HCT116 (cell line): ENCODE measurements around the gene PRDX1. TPM values are rescaled to one million over a fixed set of nuclear protein-coding genes. Genes with fewer than 3 reads are reported as not detected.
"Not testable (repeated sequence)": the region's sequence is repeated elsewhere in the genome, so short reads cannot be mapped to it uniquely, and the experiment has no call there.

Experiments
- ATAC-seq: fragments of 200-7000 bp; cut with Tn5 transposase; 2 replicates; pipeline ENCODE4 v1.9.1; 2020; ENCODE audit warnings: mild to moderate bottlenecking, moderate library complexity
- BruUV-seq: library from RNA; stranded (reverse); fragments of 400-500 nt; replicated peaks from 2 replicates; lab custom pipeline; 2021; lab: Mats Ljungman, UMichigan
- CTCF ChIA-PET: fragments of 300-600 bp; sonication (Branson Sonifier 250); formaldehyde crosslinking; loops from one replicate; lab custom pipeline; 2021; ENCODE audit warnings: antibody characterized with exemption; lab: Charles Lee
- POLR2A ChIA-PET: fragments of 300-600, 350-600 bp; sonication (Branson Sonifier 250); formaldehyde crosslinking; loops from one replicate; lab custom pipeline; 2021; ENCODE audit warnings: antibody characterized with exemption; lab: Charles Lee
- RAD21 ChIA-PET, 2 experiments: fragments of 300-600 bp; sonication (Branson Sonifier 250); formaldehyde crosslinking; loops; one replicate each; lab custom pipeline; 2023; ENCODE audit warnings: low total read pairs in 2 of 2; ENCODE audit not compliant: uncharacterized antibody in 2 of 2, unreplicated experiment in 2 of 2, low non-redundant PET in 1 of 2; lab: Charles Lee
- DNase-seq: peaks from one replicate; pipeline ENCODE4 v3.0.0-alpha.2; 2010; ENCODE audit warnings: low read depth, low spot score
- H2AFZ ChIP-seq: fragments of 200-600 bp; shearing (Covaris generic), sonication (generic); 2 replicates; pipeline ENCODE4 v1.6.1; 2017; ENCODE audit warnings: low read depth, mixed run types, mixed read lengths, antibody characterized with exemption, low read length; ENCODE audit not compliant: poor library complexity, severe bottlenecking
- H3K27ac ChIP-seq: 2 replicates; pipeline ENCODE4 v1.5.1; 2012; ENCODE audit warnings: low read depth, low read length
- H3K27me3 ChIP-seq: fragments of 200-600 bp; sonication (generic); 2 replicates; pipeline ENCODE4 v1.6.1; 2016; ENCODE audit warnings: mixed run types, low read length, mixed read lengths; ENCODE audit not compliant: insufficient read depth
- H3K36me3 ChIP-seq, 2 experiments: fragments of 200-500 bp in 1 of 2; fragments of 200-600 bp in 1 of 2; sonication (Bioruptor generic) in 1 of 2; sonication (generic) in 1 of 2; 2 replicates each; pipeline versions ENCODE4 v1.5.1 to v1.6.1; 2014 to 2016; ENCODE audit warnings: low read length in 2 of 2, inconsistent platforms in 1 of 2, mixed read lengths in 1 of 2, mixed run types in 1 of 2; ENCODE audit not compliant: insufficient read depth in 2 of 2, control insufficient read depth in 1 of 2
- H3K4me1 ChIP-seq, 2 experiments: fragments of 200-600 bp in 1 of 2; sonication (generic) in 1 of 2; 2 replicates each; pipeline versions ENCODE4 v1.5.1 to v1.6.1; 2012 to 2017; ENCODE audit warnings: low read length in 2 of 2, inconsistent platforms in 1 of 2, mild to moderate bottlenecking in 1 of 2, mixed read lengths in 1 of 2, mixed run types in 1 of 2, moderate library complexity in 1 of 2; ENCODE audit not compliant: insufficient read depth in 2 of 2, control insufficient read depth in 1 of 2
- H3K4me2 ChIP-seq: fragments of 200-600 bp; sonication (generic); 2 replicates; pipeline ENCODE4 v1.6.1; 2017; ENCODE audit warnings: mixed run types, low read length, mixed read lengths
- H3K4me3 ChIP-seq, 2 experiments: fragments of 200-600 bp in 1 of 2; sonication (generic) in 1 of 2; replicated peaks in 1 of 2; 2 replicates each; pipeline ENCODE4 v1.5.1; 2011 to 2016; ENCODE audit warnings: low read length in 2 of 2, control low read depth in 1 of 2, low read depth in 1 of 2, mild to moderate bottlenecking in 1 of 2, mixed read lengths in 1 of 2, mixed run types in 1 of 2
- H3K79me2 ChIP-seq: fragments of 200-600 bp; sonication (generic); 2 replicates; pipeline ENCODE4 v1.6.1; 2017; ENCODE audit warnings: mild to moderate bottlenecking, mixed run types, low read length, moderate library complexity, mixed read lengths; ENCODE audit not compliant: insufficient read depth
- H3K9ac ChIP-seq: fragments of 200-600 bp; sonication (generic); 2 replicates; pipeline ENCODE4 v1.6.1; 2016; ENCODE audit warnings: low read length, mixed read lengths
- H3K9me2 ChIP-seq: fragments of 200-600 bp; sonication (generic), shearing (Covaris generic); 2 replicates; pipeline ENCODE4 v1.6.1; 2017; ENCODE audit warnings: mixed run types, mild to moderate bottlenecking, moderate library complexity; ENCODE audit not compliant: insufficient read depth
- H3K9me3 ChIP-seq, 2 experiments: fragments of 200-500 bp in 1 of 2; fragments of 200-600 bp in 1 of 2; sonication (Bioruptor generic) in 1 of 2; sonication (generic) in 1 of 2; 2 replicates each; pipeline ENCODE4 v1.6.1; 2014 to 2017; ENCODE audit warnings: low read length in 2 of 2, mixed read lengths in 2 of 2, inconsistent platforms in 1 of 2, low read depth in 1 of 2, mild to moderate bottlenecking in 1 of 2, mixed run types in 1 of 2, moderate library complexity in 1 of 2; ENCODE audit not compliant: control insufficient read depth in 1 of 2, insufficient read depth in 1 of 2
- H4K20me1 ChIP-seq: fragments of 200-600 bp; sonication (generic), shearing (Covaris generic); 2 replicates; pipeline ENCODE4 v1.6.1; 2017; ENCODE audit warnings: mixed run types, mild to moderate bottlenecking, moderate library complexity; ENCODE audit not compliant: insufficient read depth
- CBX3 ChIP-seq: IDR thresholded peaks from 2 replicates; pipeline ENCODE4 v1.6.1; 2012; ENCODE audit warnings: low read depth
- EGR1 ChIP-seq: IDR thresholded peaks from 2 replicates; pipeline ENCODE4 v1.6.1; 2012; ENCODE audit warnings: low read depth
- ELF1 ChIP-seq: IDR thresholded peaks from 2 replicates; pipeline ENCODE4 v1.6.1; 2012; ENCODE audit warnings: low read depth, borderline replicate concordance
- JUND ChIP-seq: IDR thresholded peaks from 2 replicates; pipeline ENCODE4 v1.6.1; 2012
- POLR2AphosphoS5 ChIP-seq: IDR thresholded peaks from 2 replicates; pipeline ENCODE4 v1.6.1; 2011; ENCODE audit warnings: mild to moderate bottlenecking, low read depth, low read length, moderate library complexity
- RAD21 ChIP-seq: IDR thresholded peaks from 2 replicates; pipeline ENCODE4 v1.6.1; 2012; ENCODE audit warnings: low read depth, mild to moderate bottlenecking
- SIN3A ChIP-seq: IDR thresholded peaks from 2 replicates; pipeline ENCODE4 v1.6.1; 2012; ENCODE audit warnings: low read depth
- SP1 ChIP-seq: IDR thresholded peaks from 2 replicates; pipeline ENCODE4 v1.6.1; 2012; ENCODE audit warnings: low read depth
- intact Hi-C: fragments of 100-400 bp; cut with micrococcal nuclease; formaldehyde crosslinking; loops from 2 replicates; pipeline ENCODE4 v1.10.0; 2022
- total RNA-seq: library from RNA; stranded (reverse); gene quantifications from one replicate; pipeline ENCODE4 v1.2.1, GENCODE V29; 2021; ENCODE audit not compliant: unreplicated experiment
- TF ChIP-seq, protein P1 (sequence below): IDR thresholded peaks from 2 replicates; pipeline ENCODE4 v1.6.1; 2012
- TF ChIP-seq, protein P2 (sequence below): IDR thresholded peaks from 2 replicates; pipeline ENCODE4 v1.6.1; 2012; ENCODE audit warnings: low read depth
- TF ChIP-seq, protein P3 (sequence below), 3 experiments: fragments of 200-600 bp in 1 of 3; sonication (generic) in 1 of 3; IDR thresholded peaks in 2 of 3; conservative IDR thresholded peaks in 1 of 3; 2 replicates each; pipeline ENCODE4 v1.5.1; 2012 to 2017; ENCODE audit warnings: low read depth in 2 of 3, low read length in 2 of 3, antibody characterized with exemption in 1 of 3, borderline replicate concordance in 1 of 3, control low read depth in 1 of 3, mild to moderate bottlenecking in 1 of 3, mixed read lengths in 1 of 3, mixed run types in 1 of 3, moderate library complexity in 1 of 3; ENCODE audit not compliant: insufficient read depth in 1 of 3

Gene PRDX1
- total RNA-seq, 1 experiment from 2014 or later, result 1,171 TPM

DNA sequence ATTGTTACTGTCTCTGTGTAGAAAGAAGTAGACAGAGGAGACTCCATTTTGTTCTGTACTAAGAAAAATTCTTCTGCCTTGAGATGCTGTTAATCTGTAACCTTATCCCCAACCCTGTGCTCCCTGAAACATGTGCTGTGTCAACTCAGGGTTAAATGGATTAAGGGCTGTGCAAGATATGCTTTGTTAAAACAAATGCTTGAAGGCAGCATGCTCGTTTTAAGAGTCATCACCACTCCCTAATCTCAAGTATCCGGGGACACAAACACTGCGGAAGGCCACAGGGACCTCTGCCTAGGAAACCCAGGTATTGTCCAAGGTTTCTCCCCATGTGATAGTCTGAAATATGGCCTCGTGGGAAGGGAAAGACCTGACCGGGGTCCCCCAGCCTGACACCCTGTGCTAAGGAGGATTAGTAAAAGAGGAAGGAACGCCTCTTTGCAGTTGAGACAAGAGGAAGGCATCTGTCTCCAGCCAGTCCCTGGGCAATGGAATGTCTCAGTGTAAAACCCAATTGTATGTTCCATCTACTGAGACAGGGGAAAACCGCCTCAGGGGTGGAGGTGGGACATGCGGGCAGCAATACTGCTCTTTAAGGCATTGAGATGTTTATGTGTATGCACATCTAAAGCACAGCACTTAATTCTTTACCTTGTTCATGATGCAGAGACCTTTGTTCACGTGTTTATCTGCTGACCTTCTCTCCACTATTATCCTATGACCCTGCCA, 8.0 kb downstream of the PRDX1 start:
- not testable (repeated sequence) for H3K27me3 ChIP-seq, H3K4me3 ChIP-seq, H3K27ac ChIP-seq, ATAC-seq, H3K9ac ChIP-seq, H2AFZ ChIP-seq, DNase-seq, H3K9me3 ChIP-seq, H3K9me2 ChIP-seq, H3K4me2 ChIP-seq, BruUV-seq, H3K4me1 ChIP-seq
- ChIA-PET CTCF (interaction anchor here (1.0 to 3.8 kb wide), 4 partner anchors 14 to 70 kb away, joined by 3 to 28 read pairs (median 3); partner anchors contain the start of genes CCDC163 and MMACHC), RAD21 (interaction anchor here in 1 of 2 experiments (1.0 kb wide), 1 partner anchor 56 kb away, joined by 4 read pairs; no protein-coding TSS in a partner anchor), POLR2A (interaction anchor here (6.1 kb wide), 1 partner anchor 8 kb away, joined by 61 read pairs; the partner anchor contains the start of gene PRDX1)
- intact Hi-C loops, result loop anchor here (2.0 kb wide), 1 partner anchor 37 kb away; the partner anchor contains the start of gene AKR1A1
- H3K36me3 ChIP-seq, result peaks cover 60 to 79% of the 10 kb centered on the region in 2 experiments
- peaks cover 66% of the 10 kb centered on the region for H3K79me2 ChIP-seq
- peaks cover 24% of the 10 kb centered on the region for H4K20me1 ChIP-seq

DNA sequence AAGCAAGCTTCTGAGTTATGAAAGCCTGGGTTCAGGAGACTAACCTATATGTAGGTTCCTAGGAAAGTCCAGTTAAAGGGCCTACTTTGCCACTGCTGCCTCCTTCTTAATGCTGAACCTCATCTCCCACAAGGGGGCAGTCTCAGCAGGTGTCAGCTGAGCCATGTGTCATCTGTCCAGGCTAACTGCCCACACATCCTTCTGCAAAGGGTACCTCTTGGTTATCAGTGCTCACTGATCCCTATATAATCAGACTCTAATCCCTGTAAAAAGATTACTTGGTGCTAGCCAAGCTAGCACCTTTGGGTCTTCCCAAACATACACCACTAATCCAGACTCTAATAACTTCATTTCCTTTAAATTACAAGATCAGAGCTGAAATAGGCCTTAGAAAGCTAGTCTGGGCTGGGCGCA, 9.0 kb downstream of the PRDX1 start:
- no peak overlapping the region for H3K4me3 ChIP-seq
- peaks cover 55% of the 10 kb centered on the region for H3K79me2 ChIP-seq
- H4K20me1 ChIP-seq, result peaks cover 24% of the 10 kb centered on the region
- peaks cover 56 to 71% of the 10 kb centered on the region in 2 experiments for H3K36me3 ChIP-seq
- BruUV-seq, result no TSS peak
- H3K9ac ChIP-seq, result no peak overlapping the region
- TF ChIP-seq CBX3 (no peak), ELF1 (no peak), SP1 (no peak), POLR2AphosphoS5 (peak; percentile 32; the same call in 1 of the 2 replicates), SIN3A (peak; percentile 59; the same call in 1 of the 2 replicates), JUND (no peak), RAD21 (peak; percentile 73), EGR1 (peak; percentile 34; the same call in 1 of the 2 replicates)
- TF ChIP-seq, protein P1, sequence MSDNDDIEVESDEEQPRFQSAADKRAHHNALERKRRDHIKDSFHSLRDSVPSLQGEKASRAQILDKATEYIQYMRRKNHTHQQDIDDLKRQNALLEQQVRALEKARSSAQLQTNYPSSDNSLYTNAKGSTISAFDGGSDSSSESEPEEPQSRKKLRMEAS, result peak; percentile 68
- TF ChIP-seq, protein P2, sequence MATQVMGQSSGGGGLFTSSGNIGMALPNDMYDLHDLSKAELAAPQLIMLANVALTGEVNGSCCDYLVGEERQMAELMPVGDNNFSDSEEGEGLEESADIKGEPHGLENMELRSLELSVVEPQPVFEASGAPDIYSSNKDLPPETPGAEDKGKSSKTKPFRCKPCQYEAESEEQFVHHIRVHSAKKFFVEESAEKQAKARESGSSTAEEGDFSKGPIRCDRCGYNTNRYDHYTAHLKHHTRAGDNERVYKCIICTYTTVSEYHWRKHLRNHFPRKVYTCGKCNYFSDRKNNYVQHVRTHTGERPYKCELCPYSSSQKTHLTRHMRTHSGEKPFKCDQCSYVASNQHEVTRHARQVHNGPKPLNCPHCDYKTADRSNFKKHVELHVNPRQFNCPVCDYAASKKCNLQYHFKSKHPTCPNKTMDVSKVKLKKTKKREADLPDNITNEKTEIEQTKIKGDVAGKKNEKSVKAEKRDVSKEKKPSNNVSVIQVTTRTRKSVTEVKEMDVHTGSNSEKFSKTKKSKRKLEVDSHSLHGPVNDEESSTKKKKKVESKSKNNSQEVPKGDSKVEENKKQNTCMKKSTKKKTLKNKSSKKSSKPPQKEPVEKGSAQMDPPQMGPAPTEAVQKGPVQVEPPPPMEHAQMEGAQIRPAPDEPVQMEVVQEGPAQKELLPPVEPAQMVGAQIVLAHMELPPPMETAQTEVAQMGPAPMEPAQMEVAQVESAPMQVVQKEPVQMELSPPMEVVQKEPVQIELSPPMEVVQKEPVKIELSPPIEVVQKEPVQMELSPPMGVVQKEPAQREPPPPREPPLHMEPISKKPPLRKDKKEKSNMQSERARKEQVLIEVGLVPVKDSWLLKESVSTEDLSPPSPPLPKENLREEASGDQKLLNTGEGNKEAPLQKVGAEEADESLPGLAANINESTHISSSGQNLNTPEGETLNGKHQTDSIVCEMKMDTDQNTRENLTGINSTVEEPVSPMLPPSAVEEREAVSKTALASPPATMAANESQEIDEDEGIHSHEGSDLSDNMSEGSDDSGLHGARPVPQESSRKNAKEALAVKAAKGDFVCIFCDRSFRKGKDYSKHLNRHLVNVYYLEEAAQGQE, result no peak
- TF ChIP-seq, protein P3, sequence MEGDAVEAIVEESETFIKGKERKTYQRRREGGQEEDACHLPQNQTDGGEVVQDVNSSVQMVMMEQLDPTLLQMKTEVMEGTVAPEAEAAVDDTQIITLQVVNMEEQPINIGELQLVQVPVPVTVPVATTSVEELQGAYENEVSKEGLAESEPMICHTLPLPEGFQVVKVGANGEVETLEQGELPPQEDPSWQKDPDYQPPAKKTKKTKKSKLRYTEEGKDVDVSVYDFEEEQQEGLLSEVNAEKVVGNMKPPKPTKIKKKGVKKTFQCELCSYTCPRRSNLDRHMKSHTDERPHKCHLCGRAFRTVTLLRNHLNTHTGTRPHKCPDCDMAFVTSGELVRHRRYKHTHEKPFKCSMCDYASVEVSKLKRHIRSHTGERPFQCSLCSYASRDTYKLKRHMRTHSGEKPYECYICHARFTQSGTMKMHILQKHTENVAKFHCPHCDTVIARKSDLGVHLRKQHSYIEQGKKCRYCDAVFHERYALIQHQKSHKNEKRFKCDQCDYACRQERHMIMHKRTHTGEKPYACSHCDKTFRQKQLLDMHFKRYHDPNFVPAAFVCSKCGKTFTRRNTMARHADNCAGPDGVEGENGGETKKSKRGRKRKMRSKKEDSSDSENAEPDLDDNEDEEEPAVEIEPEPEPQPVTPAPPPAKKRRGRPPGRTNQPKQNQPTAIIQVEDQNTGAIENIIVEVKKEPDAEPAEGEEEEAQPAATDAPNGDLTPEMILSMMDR (IDR thresholded peaks at IDR 0.05 in 2 of 3, conservative IDR thresholded peaks at IDR 0.05 in 1 of 3; ENCODE audit: borderline replicate concordance in 1 of 3, insufficient read depth in 1 of 3, low read depth in 2 of 3, low read length in 2 of 3), result peak; percentile 63 to 83 (median 78); a peak in 5 of 6 replicates
- peak; percentile 61 for DNase-seq
- ChIA-PET RAD21 (interaction anchor here in 1 of 2 experiments (1.0 kb wide), 1 partner anchor 57 kb away, joined by 4 read pairs; no protein-coding TSS in a partner anchor), CTCF (interaction anchor here (0.8 to 3.8 kb wide), 6 partner anchors 9 to 367 kb away, joined by 3 to 28 read pairs (median 3); partner anchors contain the start of genes CCDC163, MMACHC and PRDX1), POLR2A (interaction anchor here (1.2 to 6.1 kb wide), 2 partner anchors 9 to 57 kb away, joined by 3 to 61 read pairs; partner anchors contain the start of gene PRDX1)
- H3K4me1 ChIP-seq, result no peaks in the 10 kb centered on the region
- H2AFZ ChIP-seq, result no peak overlapping the region
- intact Hi-C loops, result loop anchor here (1.0 to 2.0 kb wide), 3 partner anchors 38 to 369 kb away; partner anchors contain the start of gene AKR1A1
- H3K9me2 ChIP-seq, result no peaks in the 10 kb centered on the region
- H3K4me2 ChIP-seq, result no peak overlapping the region
- H3K27me3 ChIP-seq, result no peaks in the 10 kb centered on the region
- H3K27ac ChIP-seq, result no peak overlapping the region
- peak; percentile 73 for ATAC-seq
- H3K9me3 ChIP-seq, result no peaks in the 10 kb centered on the region
